ENCODE results near the gene RNU7-1.
"Not testable (repeated sequence)": the region's sequence is repeated elsewhere in the genome, so short reads cannot be mapped to it uniquely, and the experiment has no call there.

Gene RNU7-1

GRCh38 chr12:6908141-6908540 lies 35.5 kb upstream of the RNU7-1 start:
- Histone ChIP-seq H3K4me1 (ENCODE audit: control insufficient read depth in 1 of 2, insufficient read depth in 2 of 2, low read length in 2 of 2) (peaks cover 14 to 19% of the 10 kb centered on the region in 2 donors), H3K27me3 (ENCODE audit: control insufficient read depth in 1 of 2, insufficient read depth in 2 of 2, low read length in 2 of 2) (peaks cover 6 to 11% of the 10 kb centered on the region in 2 donors)
- not testable (repeated sequence) for H3K4me3 ChIP-seq (ENCODE audit: low read depth in 1 of 2, low read length in 2 of 2); H3K9ac ChIP-seq (ENCODE audit: low read depth in 1 of 2, low read length in 2 of 2); H3K27ac ChIP-seq (ENCODE audit: low read depth, low read length); H3K36me3 ChIP-seq (ENCODE audit: control insufficient read depth in 1 of 2, insufficient read depth in 2 of 2, low read length in 2 of 2); H3K9me3 ChIP-seq (ENCODE audit: control insufficient read depth in 1 of 2, low read length in 2 of 2)

GRCh38 chr12:6909421-6910145 lies 34.0 kb upstream of the RNU7-1 start:
- Histone ChIP-seq H3K9ac (ENCODE audit: low read depth in 1 of 2, low read length in 2 of 2) (no peak overlapping the region), H3K4me3 (ENCODE audit: low read depth in 1 of 2, low read length in 2 of 2) (no peak overlapping the region), H3K27me3 (ENCODE audit: control insufficient read depth in 1 of 2, insufficient read depth in 2 of 2, low read length in 2 of 2) (peaks cover 10 to 12% of the 10 kb centered on the region in 2 donors), H3K36me3 (ENCODE audit: control insufficient read depth in 1 of 2, insufficient read depth in 2 of 2, low read length in 2 of 2) (no peaks in the 10 kb centered on the region), H3K9me3 (ENCODE audit: control insufficient read depth in 1 of 2, low read length in 2 of 2) (no peaks in the 10 kb centered on the region), H3K27ac (ENCODE audit: low read depth, low read length) (no peak overlapping the region), H3K4me1 (ENCODE audit: control insufficient read depth in 1 of 2, insufficient read depth in 2 of 2, low read length in 2 of 2) (peaks cover 13% of the 10 kb centered on the region in 2 donors)

GRCh38 chr12:6912164-6912935 lies 31.3 kb upstream of the RNU7-1 start:
- Histone ChIP-seq H3K27ac (ENCODE audit: low read depth, low read length) (no peak overlapping the region), H3K9ac (ENCODE audit: low read depth in 1 of 2, low read length in 2 of 2) (no peak overlapping the region), H3K27me3 (ENCODE audit: control insufficient read depth in 1 of 2, insufficient read depth in 2 of 2, low read length in 2 of 2) (peaks cover 10 to 12% of the 10 kb centered on the region in 2 donors), H3K4me1 (ENCODE audit: control insufficient read depth in 1 of 2, insufficient read depth in 2 of 2, low read length in 2 of 2) (peaks cover 12 to 16% of the 10 kb centered on the region in 2 donors), H3K9me3 (ENCODE audit: control insufficient read depth in 1 of 2, low read length in 2 of 2) (no peaks in the 10 kb centered on the region), H3K36me3 (ENCODE audit: control insufficient read depth in 1 of 2, insufficient read depth in 2 of 2, low read length in 2 of 2) (no peaks in the 10 kb centered on the region), H3K4me3 (ENCODE audit: low read depth in 1 of 2, low read length in 2 of 2) (no peak overlapping the region)

GRCh38 chr12:6914246-6914946 lies 29.2 kb upstream of the RNU7-1 start, which contains the start of gene ENO2:
Gene ENO2 (plus strand): TSS chr12:6914580. CDS start chr12:6915833, 1,253 bp downstream.
- Histone ChIP-seq H3K4me1 (ENCODE audit: control insufficient read depth in 1 of 2, insufficient read depth in 2 of 2, low read length in 2 of 2) (peaks cover 12 to 16% of the 10 kb centered on the region in 2 donors), H3K27me3 (ENCODE audit: control insufficient read depth in 1 of 2, insufficient read depth in 2 of 2, low read length in 2 of 2) (peaks cover 10 to 12% of the 10 kb centered on the region in 2 donors), H3K9ac (ENCODE audit: low read depth in 1 of 2, low read length in 2 of 2) (peak within 1 kb of the TSS; percentile 30 to 39), H3K4me3 (ENCODE audit: low read depth in 1 of 2, low read length in 2 of 2) (peak within 1 kb of the TSS; percentile 60 to 70), H3K9me3 (ENCODE audit: control insufficient read depth in 1 of 2, low read length in 2 of 2) (no peaks in the 10 kb centered on the region), H3K36me3 (ENCODE audit: control insufficient read depth in 1 of 2, insufficient read depth in 2 of 2, low read length in 2 of 2) (peaks cover 0 to 2% of the 10 kb centered on the region in 2 donors), H3K27ac (ENCODE audit: low read depth, low read length) (peak within 1 kb of the TSS; percentile 5)

- Histone ChIP-seq H3K36me3 (ENCODE audit: control insufficient read depth in 1 of 2, insufficient read depth in 2 of 2, low read length in 2 of 2) (peaks cover 0 to 5% of the 10 kb centered on the region in 2 donors), H3K9ac (ENCODE audit: low read depth in 1 of 2, low read length in 2 of 2) (peak overlapping the region in 1 of 2 donors; percentile 30), H3K27me3 (ENCODE audit: control insufficient read depth in 1 of 2, insufficient read depth in 2 of 2, low read length in 2 of 2) (peaks cover 10 to 12% of the 10 kb centered on the region in 2 donors), H3K9me3 (ENCODE audit: control insufficient read depth in 1 of 2, low read length in 2 of 2) (no peaks in the 10 kb centered on the region), H3K4me1 (ENCODE audit: control insufficient read depth in 1 of 2, insufficient read depth in 2 of 2, low read length in 2 of 2) (peaks cover 12 to 16% of the 10 kb centered on the region in 2 donors), H3K27ac (ENCODE audit: low read depth, low read length) (no peak overlapping the region), H3K4me3 (ENCODE audit: low read depth in 1 of 2, low read length in 2 of 2) (peak overlapping the region; percentile 60 to 70)
These were observed 28.4 kb upstream of the RNU7-1 start for GRCh38 chr12:6914947-6915788.

- Histone ChIP-seq H3K36me3 (ENCODE audit: control insufficient read depth in 1 of 2, insufficient read depth in 2 of 2, low read length in 2 of 2) (peaks cover 0 to 5% of the 10 kb centered on the region in 2 donors), H3K27me3 (ENCODE audit: control insufficient read depth in 1 of 2, insufficient read depth in 2 of 2, low read length in 2 of 2) (peaks cover 10 to 12% of the 10 kb centered on the region in 2 donors), H3K9me3 (ENCODE audit: control insufficient read depth in 1 of 2, low read length in 2 of 2) (no peaks in the 10 kb centered on the region), H3K9ac (ENCODE audit: low read depth in 1 of 2, low read length in 2 of 2) (no peak overlapping the region), H3K4me1 (ENCODE audit: control insufficient read depth in 1 of 2, insufficient read depth in 2 of 2, low read length in 2 of 2) (peaks cover 12 to 16% of the 10 kb centered on the region in 2 donors), H3K4me3 (ENCODE audit: low read depth in 1 of 2, low read length in 2 of 2) (no peak overlapping the region), H3K27ac (ENCODE audit: low read depth, low read length) (no peak overlapping the region)
These were observed 27.8 kb upstream of the RNU7-1 start for GRCh38 chr12:6915789-6916285.

GRCh38 chr12:6916426-6917200 lies 27.0 kb upstream of the RNU7-1 start:
- H3K27me3 ChIP-seq (ENCODE audit: control insufficient read depth in 1 of 2, insufficient read depth in 2 of 2, low read length in 2 of 2): peaks cover 4 to 12% of the 10 kb centered on the region in 2 donors
- H3K9me3 ChIP-seq (ENCODE audit: control insufficient read depth in 1 of 2, low read length in 2 of 2): no peaks in the 10 kb centered on the region
- peaks cover 0 to 5% of the 10 kb centered on the region in 2 donors for H3K36me3 ChIP-seq (ENCODE audit: control insufficient read depth in 1 of 2, insufficient read depth in 2 of 2, low read length in 2 of 2)
- no peak overlapping the region for H3K27ac ChIP-seq (ENCODE audit: low read depth, low read length)
- H3K4me1 ChIP-seq (ENCODE audit: control insufficient read depth in 1 of 2, insufficient read depth in 2 of 2, low read length in 2 of 2): peaks cover 12 to 16% of the 10 kb centered on the region in 2 donors
- no peak overlapping the region for H3K9ac ChIP-seq (ENCODE audit: low read depth in 1 of 2, low read length in 2 of 2)
- H3K4me3 ChIP-seq (ENCODE audit: low read depth in 1 of 2, low read length in 2 of 2): no peak overlapping the region

GRCh38 chr12:6917491-6918231 lies 26.0 kb upstream of the RNU7-1 start:
- Histone ChIP-seq H3K4me3 (ENCODE audit: low read depth in 1 of 2, low read length in 2 of 2) (no peak overlapping the region), H3K36me3 (ENCODE audit: control insufficient read depth in 1 of 2, insufficient read depth in 2 of 2, low read length in 2 of 2) (peaks cover 0 to 5% of the 10 kb centered on the region in 2 donors), H3K27ac (ENCODE audit: low read depth, low read length) (no peak overlapping the region), H3K9ac (ENCODE audit: low read depth in 1 of 2, low read length in 2 of 2) (no peak overlapping the region), H3K9me3 (ENCODE audit: control insufficient read depth in 1 of 2, low read length in 2 of 2) (no peaks in the 10 kb centered on the region), H3K4me1 (ENCODE audit: control insufficient read depth in 1 of 2, insufficient read depth in 2 of 2, low read length in 2 of 2) (peaks cover 12 to 16% of the 10 kb centered on the region in 2 donors), H3K27me3 (ENCODE audit: control insufficient read depth in 1 of 2, insufficient read depth in 2 of 2, low read length in 2 of 2) (peaks cover 4 to 5% of the 10 kb centered on the region in 2 donors)
